SJSA1 (cell line): ENCODE results near the gene MDM4. TPM values are rescaled to one million over a fixed set of nuclear protein-coding genes. Genes with fewer than 3 reads are reported as not detected.
"Not testable (repeated sequence)": the region's sequence is repeated elsewhere in the genome, so short reads cannot be mapped to it uniquely, and the experiment has no call there.

ENCODE experiments used
- DNase-seq, 2 experiments: peaks; one replicate each; pipeline ENCODE4 v3.0.0-alpha.2; 2015 to 2020; ENCODE audit warnings: low spot score in 2 of 2, low read depth in 1 of 2
- H3K27ac ChIP-seq: fragments of 250-450 bp; sonication (Bioruptor Pico); 2 replicates; pipeline ENCODE4 v1.5.1; 2020; ENCODE audit warnings: mild to moderate bottlenecking, moderate library complexity
- H3K27me3 ChIP-seq: fragments of 250-450 bp; sonication (Bioruptor Pico); replicated peaks from 2 replicates; pipeline ENCODE4 v1.5.1; 2020; ENCODE audit warnings: mild to moderate bottlenecking, moderate library complexity
- H3K36me3 ChIP-seq: fragments of 250-450 bp; sonication (Bioruptor Pico); 2 replicates; pipeline ENCODE4 v1.5.1; 2020; ENCODE audit warnings: mild to moderate bottlenecking
- H3K4me1 ChIP-seq: fragments of 250-450 bp; sonication (Bioruptor Pico); replicated peaks from 2 replicates; pipeline ENCODE4 v1.6.1; 2021; ENCODE audit warnings: mild to moderate bottlenecking
- H3K4me3 ChIP-seq: fragments of 250-450 bp; sonication (Bioruptor Pico); 2 replicates; pipeline ENCODE4 v1.5.1; 2020; ENCODE audit warnings: mild to moderate bottlenecking
- H3K9me3 ChIP-seq: fragments of 250-450 bp; sonication (Bioruptor Pico); replicated peaks from 2 replicates; pipeline ENCODE4 v1.5.1; 2020; ENCODE audit warnings: mild to moderate bottlenecking
- total RNA-seq: library from RNA; depleted of rRNA; stranded (reverse); fragments of >200 nt; shearing (Covaris generic); gene quantifications from 2 replicates; pipeline ENCODE4 v1.2.3, GENCODE V29; 2014

The MDM4 gene
- total RNA-seq, 1 experiment from 2014 or later = 13.2 TPM

DNA sequence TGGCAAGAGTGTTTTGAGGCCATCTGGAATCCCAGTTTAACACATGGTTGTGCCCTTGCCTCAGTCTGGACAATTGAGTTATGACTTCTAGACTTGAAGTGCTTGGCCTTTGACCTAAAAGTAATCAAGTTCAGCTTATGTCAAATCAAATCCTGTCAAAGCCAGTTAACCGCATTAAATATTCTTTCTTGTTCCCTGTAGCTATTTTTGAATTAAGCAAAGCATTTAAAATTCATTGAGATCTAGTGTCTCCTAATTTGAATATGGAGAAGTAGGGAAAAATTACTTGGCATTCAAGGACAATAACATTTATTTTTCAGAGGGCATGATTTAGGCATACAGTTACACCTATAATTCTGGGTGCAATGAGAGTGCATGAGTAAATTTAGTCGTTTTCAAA lies 32.1 kb downstream of the MDM4 start:
- H3K27ac ChIP-seq = no peak overlapping the region
- H3K4me3 ChIP-seq = no peak overlapping the region
- no peaks in the 10 kb centered on the region for H3K27me3 ChIP-seq
- H3K9me3 ChIP-seq = no peaks in the 10 kb centered on the region
- H3K36me3 ChIP-seq = peaks cover 89% of the 10 kb centered on the region
- no peak for DNase-seq
- H3K4me1 ChIP-seq = peaks cover 20% of the 10 kb centered on the region

DNA sequence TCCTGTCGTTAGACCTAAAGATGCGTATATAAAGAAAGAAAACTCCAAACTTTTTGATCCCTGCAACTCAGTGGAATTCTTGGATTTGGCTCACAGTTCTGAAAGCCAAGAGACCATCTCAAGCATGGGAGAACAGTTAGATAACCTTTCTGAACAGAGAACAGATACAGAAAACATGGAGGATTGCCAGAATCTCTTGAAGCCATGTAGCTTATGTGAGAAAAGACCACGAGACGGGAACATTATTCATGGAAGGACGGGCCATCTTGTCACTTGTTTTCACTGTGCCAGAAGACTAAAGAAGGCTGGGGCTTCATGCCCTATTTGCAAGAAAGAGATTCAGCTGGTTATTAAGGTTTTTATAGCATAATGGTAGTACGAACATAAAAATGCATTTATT lies 33.1 kb downstream of the MDM4 start:
- Histone ChIP-seq H3K9me3 (no peaks in the 10 kb centered on the region), H3K4me1 (peaks cover 12% of the 10 kb centered on the region), H3K27ac (no peak overlapping the region), H3K4me3 (no peak overlapping the region), H3K27me3 (no peaks in the 10 kb centered on the region), H3K36me3 (peaks cover 88% of the 10 kb centered on the region)
- DNase-seq = no peak

DNA sequence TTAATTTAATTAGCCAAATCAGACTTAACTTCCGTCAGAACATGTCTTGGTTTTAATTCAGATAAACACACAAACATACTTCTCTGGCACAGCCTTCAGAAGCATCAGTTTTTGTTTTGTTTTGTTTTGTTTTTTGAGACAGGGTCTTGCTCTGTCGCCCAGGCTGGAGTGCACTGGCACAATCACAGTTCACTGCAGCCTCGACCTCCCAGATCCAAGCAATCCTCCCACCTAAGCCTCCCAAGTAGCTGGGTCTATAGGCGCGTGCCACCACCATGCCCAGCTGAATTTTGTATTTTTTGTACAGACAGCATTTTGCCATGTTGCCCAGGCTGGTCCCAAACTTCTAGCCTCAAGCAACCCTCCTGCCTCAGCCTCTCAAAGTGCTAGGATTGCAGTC lies 34.7 kb downstream of the MDM4 start:
- H3K4me1 ChIP-seq = 0 out of 2 replicates have a peak, but pooled peaks cover 4% of the 10 kb centered on the region
- no peak for DNase-seq
- H3K36me3 ChIP-seq = peaks cover 77% of the 10 kb centered on the region
- H3K27ac ChIP-seq = no peak overlapping the region
- no peaks in the 10 kb centered on the region for H3K9me3 ChIP-seq
- H3K4me3 ChIP-seq = no peak overlapping the region
- H3K27me3 ChIP-seq = no peaks in the 10 kb centered on the region

DNA sequence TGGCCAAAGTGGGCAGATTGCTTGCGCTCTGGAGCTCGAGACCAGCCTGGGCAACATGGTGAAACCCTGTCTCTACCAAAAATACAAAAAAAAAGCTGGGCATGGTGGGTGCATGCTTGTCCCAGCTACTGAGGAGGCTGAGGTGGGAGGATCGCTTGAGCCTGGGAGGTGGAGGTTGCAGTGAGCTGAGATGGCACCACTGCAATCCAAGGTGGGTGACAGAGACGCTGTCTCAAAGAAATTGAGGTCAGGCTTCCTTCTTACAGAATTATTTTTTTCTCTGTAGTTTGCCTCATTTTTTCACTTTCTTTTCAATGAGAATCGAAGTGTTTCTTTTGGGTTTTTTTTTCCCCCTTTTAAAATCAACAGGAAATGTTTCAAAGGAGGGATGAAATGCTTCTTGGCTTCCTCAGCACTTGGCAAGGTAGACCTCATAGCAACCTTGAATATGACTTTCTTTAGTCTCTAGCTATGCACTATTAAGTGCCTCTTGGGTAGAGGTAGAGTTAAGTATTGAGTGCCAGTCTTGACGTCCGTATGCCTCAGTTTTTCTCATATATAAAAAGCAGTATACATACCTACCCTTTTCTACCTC lies 40.3 kb downstream of the MDM4 start:
- H3K27me3 ChIP-seq = no peaks in the 10 kb centered on the region
- no peak for DNase-seq
- H3K27ac ChIP-seq = no peak overlapping the region
- H3K9me3 ChIP-seq = no peaks in the 10 kb centered on the region
- H3K36me3 ChIP-seq = peaks cover 35% of the 10 kb centered on the region
- H3K4me1 ChIP-seq = peaks cover 11% of the 10 kb centered on the region; the same call in 1 of the 2 replicates
- H3K4me3 ChIP-seq = no peak overlapping the region

DNA sequence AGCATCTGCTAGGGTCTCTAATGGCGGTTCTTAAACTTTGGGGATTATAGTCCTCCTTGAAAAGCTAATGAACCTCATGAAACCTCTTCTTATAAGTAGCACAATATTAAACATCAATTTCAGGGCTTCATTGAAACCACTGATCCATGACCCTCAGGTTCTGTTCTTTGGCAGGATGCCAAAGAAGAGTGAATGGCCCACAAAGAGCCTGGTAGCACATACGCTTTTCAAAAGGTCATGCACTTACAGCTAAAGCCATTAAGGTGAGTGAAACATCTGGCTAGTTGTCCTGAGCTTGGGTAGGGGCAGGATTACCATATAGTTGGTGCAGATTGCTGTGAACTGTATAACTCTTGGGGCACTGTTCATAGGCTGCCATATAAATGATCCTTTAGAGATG lies 42.3 kb downstream of the MDM4 start:
- Histone ChIP-seq H3K4me1 (peaks cover 7% of the 10 kb centered on the region; the same call in 1 of the 2 replicates), H3K27me3 (no peaks in the 10 kb centered on the region), H3K27ac (no peak overlapping the region), H3K9me3 (no peaks in the 10 kb centered on the region), H3K4me3 (no peak overlapping the region), H3K36me3 (peaks cover 28% of the 10 kb centered on the region)
- no peak for DNase-seq

DNA sequence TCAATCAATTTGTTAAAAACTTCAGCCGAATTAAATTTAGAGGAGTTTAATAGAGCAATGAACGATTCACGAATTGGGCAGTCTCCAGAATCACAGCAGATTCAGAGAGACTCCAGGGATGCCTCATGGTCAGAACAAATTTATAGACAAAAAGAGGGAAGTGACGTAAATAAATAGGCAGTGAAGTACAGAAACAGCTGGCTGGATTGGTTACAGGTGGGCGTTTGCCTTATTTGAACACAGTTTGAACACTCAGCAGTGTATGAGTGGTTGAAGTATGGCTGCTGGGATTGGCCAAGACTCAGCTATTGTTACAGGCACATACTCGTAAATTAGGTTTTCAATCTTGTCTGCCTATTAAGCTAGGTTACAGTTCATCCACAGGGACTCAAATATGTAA lies 43.8 kb downstream of the MDM4 start:
- not testable (repeated sequence) for H3K4me3 ChIP-seq, H3K27ac ChIP-seq, DNase-seq, H3K4me1 ChIP-seq, H3K9me3 ChIP-seq, H3K27me3 ChIP-seq
- H3K36me3 ChIP-seq = peaks cover 16% of the 10 kb centered on the region

DNA sequence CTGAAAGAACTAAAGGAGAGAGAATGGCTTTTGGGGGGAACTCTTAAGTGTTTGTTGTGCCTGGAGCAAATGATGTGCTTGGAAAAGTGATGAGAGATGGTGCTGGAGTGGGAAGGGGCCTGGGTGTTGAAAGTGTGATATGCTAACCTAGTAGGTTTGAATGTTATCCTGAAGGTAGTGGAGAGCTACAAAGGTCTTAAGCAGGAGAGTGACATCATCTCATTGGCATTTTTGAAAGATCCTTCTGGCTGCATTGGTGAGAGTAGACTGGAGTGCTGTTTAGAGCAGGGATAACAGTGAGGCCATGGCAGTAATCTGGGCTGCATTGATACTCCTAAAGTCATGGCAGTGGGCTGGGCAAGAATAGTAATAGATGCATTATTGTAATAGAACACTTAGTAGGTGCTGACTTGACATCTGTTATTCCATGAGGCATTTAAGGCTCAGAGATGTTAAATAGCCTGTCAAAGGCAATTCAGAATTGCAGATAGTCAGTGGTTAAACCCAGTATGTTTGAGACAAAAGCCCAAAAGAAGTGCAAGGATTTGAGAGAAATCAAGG lies 44.5 kb downstream of the MDM4 start:
- H3K4me3 ChIP-seq = no peak overlapping the region
- H3K27me3 ChIP-seq = no peaks in the 10 kb centered on the region
- no peak overlapping the region for H3K27ac ChIP-seq
- no peaks in the 10 kb centered on the region for H3K9me3 ChIP-seq
- peaks cover 16% of the 10 kb centered on the region for H3K36me3 ChIP-seq
- peaks cover 15% of the 10 kb centered on the region for H3K4me1 ChIP-seq
- DNase-seq = peak in 1 of 2 experiments; percentile 20

DNA sequence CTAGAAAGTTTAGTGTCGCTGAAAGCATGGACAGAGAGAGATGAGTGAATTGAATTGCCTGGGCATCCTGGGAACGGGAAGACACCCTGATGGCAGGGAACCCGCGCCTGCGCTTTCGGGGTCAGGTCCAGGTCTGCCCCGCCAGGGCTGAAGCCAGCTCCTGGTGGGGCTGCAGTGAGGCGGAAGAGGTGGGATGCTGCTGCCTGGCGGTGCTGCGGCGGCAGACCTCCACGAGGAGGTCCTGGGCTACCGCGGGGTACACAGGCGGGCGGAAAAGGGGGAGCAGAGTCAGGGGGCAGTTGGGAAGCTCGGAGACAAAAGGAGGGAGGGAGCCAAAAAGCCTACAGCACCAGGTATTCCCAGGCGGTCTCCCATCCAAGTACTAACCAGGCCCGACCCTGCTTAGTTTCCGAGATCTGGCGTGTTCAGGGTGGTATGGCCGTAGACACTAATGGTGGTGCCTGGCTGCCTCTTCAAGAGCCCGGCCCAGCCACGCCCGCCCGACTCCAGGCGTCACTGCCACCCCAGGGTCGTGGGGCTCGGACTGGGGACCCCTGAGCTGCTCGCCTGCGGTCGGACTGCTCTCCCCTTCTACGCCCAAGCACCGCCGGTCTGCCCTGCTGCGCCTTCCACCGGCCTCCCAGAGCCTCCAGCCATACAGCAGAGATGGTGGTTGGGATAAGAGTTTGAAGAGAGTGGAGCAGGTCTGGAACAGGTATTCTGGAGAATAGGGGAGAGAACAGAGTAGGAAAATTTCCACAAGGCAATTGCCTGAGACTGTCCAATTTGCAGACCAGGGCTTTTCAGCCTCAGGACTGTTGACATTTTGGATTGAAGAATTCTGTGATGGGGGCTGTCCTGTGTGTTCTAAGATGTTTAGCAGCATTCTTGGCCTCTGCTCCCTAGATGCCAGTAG lies 46.1 kb downstream of the MDM4 start:
- Histone ChIP-seq H3K9me3 (no peaks in the 10 kb centered on the region), H3K4me3 (no peak overlapping the region), H3K27ac (no peak overlapping the region), H3K4me1 (peaks cover 16% of the 10 kb centered on the region), H3K27me3 (no peaks in the 10 kb centered on the region), H3K36me3 (peaks cover 13% of the 10 kb centered on the region)
- DNase-seq = no peak

DNA sequence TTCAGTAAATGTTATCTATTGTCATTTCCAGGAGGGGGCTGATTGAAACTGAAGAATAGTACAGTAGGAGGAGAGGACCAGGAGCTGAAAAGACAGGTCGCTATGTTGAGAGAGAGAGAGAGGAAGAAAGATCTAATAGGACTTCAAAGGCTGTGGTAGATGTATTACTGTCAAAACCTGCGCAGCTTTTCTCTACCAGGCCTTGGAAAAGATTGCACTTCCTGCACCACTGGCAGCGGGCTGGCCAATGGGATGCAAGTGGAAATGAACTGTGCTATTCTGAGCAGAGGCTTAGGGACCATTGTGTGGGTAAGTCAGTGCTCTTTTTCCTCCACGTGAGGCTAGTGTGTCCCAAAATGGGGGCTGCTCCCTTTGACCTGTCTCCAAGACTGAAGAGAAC lies 47.1 kb downstream of the MDM4 start:
- no peak for DNase-seq
- H3K4me1 ChIP-seq = peaks cover 16% of the 10 kb centered on the region
- peaks cover 12% of the 10 kb centered on the region for H3K36me3 ChIP-seq
- no peaks in the 10 kb centered on the region for H3K9me3 ChIP-seq
- H3K27me3 ChIP-seq = no peaks in the 10 kb centered on the region
- no peak overlapping the region for H3K4me3 ChIP-seq
- no peak overlapping the region for H3K27ac ChIP-seq

DNA sequence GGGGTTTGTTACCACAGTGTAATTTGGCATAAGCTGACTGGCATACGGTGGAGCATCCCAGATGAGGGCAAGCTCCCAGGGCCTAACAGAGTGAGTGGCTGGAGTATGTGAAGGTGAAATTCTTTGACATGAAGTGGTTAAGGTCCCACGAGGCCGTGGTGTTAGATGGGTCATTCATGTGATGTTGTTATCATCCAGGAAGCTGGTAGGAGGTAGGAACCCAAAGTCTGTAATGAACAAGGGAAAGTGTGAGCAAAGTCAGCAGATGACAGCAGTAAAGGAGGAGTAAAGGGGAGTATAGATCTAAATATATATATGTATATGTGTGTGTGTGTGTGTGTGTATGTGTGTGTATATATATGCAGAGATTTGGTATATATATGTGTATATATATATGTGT lies 47.6 kb downstream of the MDM4 start:
- DNase-seq = no peak
- Histone ChIP-seq H3K27ac (no peak overlapping the region), H3K36me3 (peaks cover 8% of the 10 kb centered on the region), H3K27me3 (no peaks in the 10 kb centered on the region), H3K4me3 (no peak overlapping the region), H3K4me1 (peaks cover 16% of the 10 kb centered on the region), H3K9me3 (no peaks in the 10 kb centered on the region)

DNA sequence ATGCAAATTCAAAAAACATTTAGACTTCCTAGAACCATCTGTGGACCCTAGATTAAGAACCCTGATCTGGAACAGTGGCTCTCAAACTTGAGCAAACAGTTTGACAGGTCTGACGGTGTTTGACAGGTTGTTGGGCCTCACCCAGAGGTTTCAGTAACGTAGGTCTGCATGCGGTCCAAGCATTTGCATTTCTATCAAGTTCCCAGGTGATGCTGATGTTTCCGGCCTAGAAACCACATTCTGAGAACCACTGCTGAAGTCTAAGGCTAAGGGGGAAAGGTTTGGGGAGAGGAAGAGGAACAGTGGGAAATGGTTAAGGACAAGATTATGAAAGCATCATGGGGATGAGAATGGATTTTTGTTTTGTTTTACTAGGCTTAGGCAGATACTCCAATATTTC lies 48.6 kb downstream of the MDM4 start:
- Histone ChIP-seq H3K36me3 (peaks cover 5% of the 10 kb centered on the region; the same call in 1 of the 2 replicates), H3K27ac (peak overlapping the region; percentile 26; the same call in 1 of the 2 replicates), H3K27me3 (no peaks in the 10 kb centered on the region), H3K4me3 (no peak overlapping the region), H3K4me1 (peaks cover 16% of the 10 kb centered on the region), H3K9me3 (no peaks in the 10 kb centered on the region)
- DNase-seq = no peak

DNA sequence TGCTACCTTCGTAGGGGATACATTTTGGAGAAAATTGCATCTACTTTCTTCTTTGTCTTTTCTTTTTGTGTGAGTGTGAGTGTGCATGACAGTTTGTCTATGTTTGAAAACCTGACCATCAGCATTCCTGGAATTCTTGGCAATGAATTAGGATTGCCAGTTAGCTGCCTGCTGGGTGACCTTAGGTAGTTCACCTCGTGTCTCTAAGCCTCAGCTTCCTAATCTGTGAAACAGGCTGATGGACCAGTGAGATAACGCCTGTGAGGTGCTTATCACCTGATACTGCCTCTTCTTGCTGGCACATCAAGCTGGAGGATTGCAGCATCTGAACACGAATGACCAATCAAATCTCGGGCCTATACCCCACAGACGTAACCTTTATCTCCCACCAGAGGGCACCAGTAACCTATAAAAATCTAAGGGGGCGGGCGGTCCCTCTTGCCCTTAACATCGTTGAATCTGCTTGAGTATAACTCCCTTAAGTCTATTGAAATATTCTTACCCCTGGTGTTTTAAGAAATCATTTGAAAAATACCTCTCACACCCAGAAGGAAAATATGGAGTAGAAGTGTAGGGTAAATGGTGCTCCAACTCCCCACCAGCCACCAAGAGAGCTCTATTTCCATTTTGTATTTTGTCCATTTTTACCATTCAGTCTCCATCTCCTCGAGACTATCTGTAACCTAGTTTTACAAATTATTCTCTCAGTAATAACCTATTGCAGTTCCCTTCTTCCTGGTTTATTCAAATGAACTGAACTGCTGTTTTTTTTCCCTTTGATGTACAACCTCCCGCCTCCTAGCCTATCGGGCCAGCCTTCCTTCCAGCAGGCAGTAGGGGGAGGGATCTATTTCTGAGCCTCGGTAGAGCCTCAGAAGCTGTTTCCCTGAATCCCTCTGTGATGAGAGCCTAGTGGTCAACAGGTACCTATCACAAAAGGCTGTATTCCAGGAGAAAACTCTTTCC lies 49.7 kb downstream of the MDM4 start:
- no peaks in the 10 kb centered on the region for H3K27me3 ChIP-seq
- peak; percentile 65 to 78 for DNase-seq
- 0 out of 2 replicates have a peak, but pooled peaks cover 5% of the 10 kb centered on the region for H3K36me3 ChIP-seq
- no peaks in the 10 kb centered on the region for H3K9me3 ChIP-seq
- H3K4me1 ChIP-seq = peaks cover 8% of the 10 kb centered on the region
- H3K4me3 ChIP-seq = no peak overlapping the region
- H3K27ac ChIP-seq = peak overlapping the region; percentile 26

DNA sequence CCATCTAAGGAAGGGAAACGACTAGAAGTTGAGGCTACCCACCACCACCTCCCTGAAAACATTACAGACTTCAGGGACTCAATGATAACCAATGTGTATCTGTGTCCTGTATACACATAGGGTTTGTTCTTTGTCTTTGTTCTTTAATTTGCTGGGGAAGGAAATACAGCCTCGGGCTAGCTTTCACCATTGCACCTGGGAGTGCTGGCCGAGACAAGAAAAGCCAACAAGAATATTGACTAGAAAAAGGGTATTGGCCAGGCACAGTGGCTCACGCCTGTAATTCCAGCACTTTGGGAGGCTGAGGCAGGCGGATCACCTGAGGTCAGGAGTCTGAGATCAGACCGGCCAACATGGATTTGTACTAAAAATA lies 50.4 kb downstream of the MDM4 start:
- Histone ChIP-seq H3K4me3 (no peak overlapping the region), H3K27me3 (no peaks in the 10 kb centered on the region), H3K9me3 (no peaks in the 10 kb centered on the region), H3K36me3 (0 out of 2 replicates have a peak, but pooled peaks cover 5% of the 10 kb centered on the region), H3K4me1 (peaks cover 8% of the 10 kb centered on the region), H3K27ac (no peak overlapping the region)
- DNase-seq = no peak
